Esophagus squamous epithelium (tissue), 5 donors: Measurements from ENCODE around the gene COX5A. TPM values are rescaled to one million over a fixed set of nuclear protein-coding genes. Genes with fewer than 3 reads are reported as not detected.
A peak's percentile ranks its signal among the peaks of the same experiment; 100 is the strongest.
"Not testable (repeated sequence)": the region's sequence is repeated elsewhere in the genome, so short reads cannot be mapped to it uniquely, and the experiment has no call there.

Source experiments
- DNase-seq: peaks from one replicate; lab custom pipeline; 2025; lab: John Stamatoyannopoulos, UW
- H3K27ac ChIP-seq, 4 donors: fragments of 200-600 bp; sonication (generic); one replicate each; pipeline ENCODE4 v1.5.1; 2016 to 2019; ENCODE audit warnings: mild to moderate bottlenecking in 1 of 4
- H3K27me3 ChIP-seq, 4 donors: fragments of 200-600 bp; sonication (generic); 1 replicate in 3 of 4; 2 replicates in 1 of 4; pipeline versions ENCODE4 v1.5.1 to v1.6.0; 2017 to 2021; ENCODE audit warnings: antibody characterized with exemption in 1 of 4
- H3K36me3 ChIP-seq, 3 donors: fragments of 200-600 bp; sonication (generic); one replicate each; pipeline ENCODE4 v1.5.1; 2016 to 2019
- H3K4me1 ChIP-seq, 3 donors: fragments of 200-600 bp; sonication (generic); one replicate each; pipeline ENCODE4 v1.5.1; 2017 to 2019
- H3K4me3 ChIP-seq, 4 donors: fragments of 200-600 bp; sonication (generic); 1 replicate in 3 of 4; 2 replicates in 1 of 4; pipeline ENCODE4 v1.5.1; 2016 to 2019; ENCODE audit warnings: mild to moderate bottlenecking in 2 of 4, moderate library complexity in 1 of 4
- H3K9me3 ChIP-seq, 3 donors: fragments of 200-600 bp; sonication (generic); one replicate each; pipeline ENCODE4 v1.5.1; 2016 to 2019
- POLR2A ChIP-seq, 4 donors: fragments of 450-650 bp; IDR thresholded peaks; one replicate each; pipeline ENCODE4 v1.6.1; 2017; ENCODE audit warnings: antibody characterized with exemption in 4 of 4, mild to moderate bottlenecking in 4 of 4, moderate library complexity in 3 of 4
- WGBS, 2 donors: methylation state at CpG; one replicate each; pipeline ENCODE4 v1.1.5; 2018; 5-methylcytosine and 5-hydroxymethylcytosine counted together
- intact Hi-C: fragments of 100-400 bp; cut with DNase I; formaldehyde crosslinking; loops from one replicate; pipeline ENCODE4 v1.15.0; 2022
- total RNA-seq, 4 donors: library from RNA; depleted of rRNA; stranded (reverse); fragments of >200 nt; gene quantifications; one replicate each; pipeline ENCODE4 v1.1.0, GENCODE V29; 2016
- TF ChIP-seq, protein P1 (sequence below), 6 experiments: fragments of 450-650 bp in 4 of 6; fragments of 200-600 bp in 2 of 6; sonication (generic) in 2 of 6; IDR thresholded peaks; one replicate each; pipeline ENCODE4 v1.5.1; 2016 to 2019; ENCODE audit warnings: antibody characterized with exemption in 6 of 6, mild to moderate bottlenecking in 4 of 6, moderate library complexity in 4 of 6
- donor health status: DM: yes; HTN: yes; CAD: no.

The COX5A gene
- total RNA-seq, 4 donors from 2014 or later: 110 to 197 (median 172) TPM

DNA sequence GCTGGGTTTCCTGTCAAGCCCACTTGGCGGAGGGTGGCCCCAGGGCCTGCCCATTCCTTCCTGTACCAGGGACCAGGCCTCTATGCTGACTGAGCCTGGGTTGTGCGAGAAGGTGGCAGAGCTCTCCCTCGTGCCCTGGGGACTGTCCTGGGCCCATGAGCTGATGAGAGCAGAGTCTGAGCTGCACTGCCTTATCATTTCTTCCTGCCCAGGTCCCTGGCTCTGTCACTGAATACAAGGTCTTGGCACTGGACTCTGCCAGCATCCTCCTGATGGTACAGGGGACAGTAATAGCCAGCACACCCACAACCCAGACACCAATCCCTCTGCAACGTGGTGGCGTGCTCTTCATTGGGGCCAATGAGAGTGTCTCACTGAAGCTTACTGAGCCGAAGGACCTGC, 40.6 kb downstream of the COX5A start:
- TF ChIP-seq POLR2A (IDR thresholded peaks at IDR 0.05): no peak
- TF ChIP-seq, protein P1, sequence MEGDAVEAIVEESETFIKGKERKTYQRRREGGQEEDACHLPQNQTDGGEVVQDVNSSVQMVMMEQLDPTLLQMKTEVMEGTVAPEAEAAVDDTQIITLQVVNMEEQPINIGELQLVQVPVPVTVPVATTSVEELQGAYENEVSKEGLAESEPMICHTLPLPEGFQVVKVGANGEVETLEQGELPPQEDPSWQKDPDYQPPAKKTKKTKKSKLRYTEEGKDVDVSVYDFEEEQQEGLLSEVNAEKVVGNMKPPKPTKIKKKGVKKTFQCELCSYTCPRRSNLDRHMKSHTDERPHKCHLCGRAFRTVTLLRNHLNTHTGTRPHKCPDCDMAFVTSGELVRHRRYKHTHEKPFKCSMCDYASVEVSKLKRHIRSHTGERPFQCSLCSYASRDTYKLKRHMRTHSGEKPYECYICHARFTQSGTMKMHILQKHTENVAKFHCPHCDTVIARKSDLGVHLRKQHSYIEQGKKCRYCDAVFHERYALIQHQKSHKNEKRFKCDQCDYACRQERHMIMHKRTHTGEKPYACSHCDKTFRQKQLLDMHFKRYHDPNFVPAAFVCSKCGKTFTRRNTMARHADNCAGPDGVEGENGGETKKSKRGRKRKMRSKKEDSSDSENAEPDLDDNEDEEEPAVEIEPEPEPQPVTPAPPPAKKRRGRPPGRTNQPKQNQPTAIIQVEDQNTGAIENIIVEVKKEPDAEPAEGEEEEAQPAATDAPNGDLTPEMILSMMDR (IDR thresholded peaks at IDR 0.05): no peak
- DNase-seq: no peak
- Histone ChIP-seq H3K4me1 (peaks cover 9 to 44% (median 14%) of the 10 kb centered on the region in 3 donors), H3K9me3 (no peaks in the 10 kb centered on the region), H3K4me3 (no peak overlapping the region), H3K27ac (no peak overlapping the region), H3K27me3 (no peaks in the 10 kb centered on the region), H3K36me3 (peaks cover 16 to 90% (median 24%) of the 10 kb centered on the region in 3 donors)
- 56 to 82% methylated on average over 3 of the region's 6 CpGs for WGBS, 2 donors
- intact Hi-C loops: no loop called here

DNA sequence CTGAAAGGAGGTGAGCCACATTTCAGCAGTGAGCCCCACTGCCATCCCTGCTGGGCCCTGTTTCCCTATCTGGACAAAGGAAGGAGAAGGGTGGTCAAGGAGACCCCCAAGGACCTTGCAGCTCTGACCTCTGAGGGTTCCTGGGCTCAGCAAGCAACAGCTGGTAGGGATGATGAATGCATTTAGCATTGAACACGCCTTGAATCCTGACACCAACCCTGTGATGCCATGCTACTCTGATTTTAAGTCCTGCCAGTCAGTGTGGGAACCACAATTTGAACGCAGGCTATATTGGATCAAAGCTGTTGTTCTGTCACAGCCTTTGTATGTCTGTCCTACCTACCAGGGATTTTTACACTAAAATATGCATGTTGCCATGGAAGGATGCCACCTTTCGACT, 41.6 kb downstream of the COX5A start:
- no peak overlapping the region for H3K4me3 ChIP-seq
- H3K27me3 ChIP-seq: no peaks in the 10 kb centered on the region
- H3K9me3 ChIP-seq: no peaks in the 10 kb centered on the region
- H3K4me1 ChIP-seq: peaks cover 3 to 44% (median 8%) of the 10 kb centered on the region in 3 donors
- TF ChIP-seq POLR2A (IDR thresholded peaks at IDR 0.05): no peak
- TF ChIP-seq, protein P1 (IDR thresholded peaks at IDR 0.05): no peak
- H3K27ac ChIP-seq: peak overlapping the region in 1 of 4 donors; percentile 16
- H3K36me3 ChIP-seq: peaks cover 12 to 90% (median 24%) of the 10 kb centered on the region in 3 donors
- WGBS, 2 donors: 70 to 88% methylated on average over 3 of the region's 3 CpGs
- intact Hi-C loops: no loop called here
- no peak for DNase-seq

DNA sequence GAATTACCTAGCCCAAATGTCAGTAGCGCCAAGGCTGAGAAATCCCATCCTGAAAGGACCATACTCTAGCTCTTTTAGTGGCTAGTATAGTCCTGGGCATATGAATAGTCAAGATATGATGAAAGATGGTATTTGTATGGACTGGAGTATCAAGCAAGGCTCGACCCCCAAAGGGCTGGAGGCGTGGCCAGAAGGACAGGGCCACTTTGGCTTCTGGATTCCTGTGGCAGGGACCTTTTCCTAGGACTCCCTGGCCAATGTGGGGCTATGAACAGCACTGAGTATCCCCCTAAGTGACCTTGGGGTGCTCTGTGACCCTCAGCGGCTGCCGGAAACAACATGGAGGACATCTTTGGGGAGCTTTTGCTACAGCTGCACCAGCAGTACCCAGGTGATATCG, 42.0 kb downstream of the COX5A start:
- Histone ChIP-seq H3K27ac (peak overlapping the region in 1 of 4 donors; percentile 16), H3K4me1 (peaks cover 5 to 44% (median 10%) of the 10 kb centered on the region in 3 donors), H3K27me3 (no peaks in the 10 kb centered on the region), H3K4me3 (no peak overlapping the region), H3K36me3 (peaks cover 8 to 88% (median 23%) of the 10 kb centered on the region in 3 donors), H3K9me3 (no peaks in the 10 kb centered on the region)
- TF ChIP-seq, protein P1 (IDR thresholded peaks at IDR 0.05): no peak
- no peak for TF ChIP-seq POLR2A (IDR thresholded peaks at IDR 0.05)
- WGBS, 2 donors: 87 to 97% methylated on average over 4 to 5 of the region's 6 CpGs
- intact Hi-C loops: no loop called here
- no peak for DNase-seq

DNA sequence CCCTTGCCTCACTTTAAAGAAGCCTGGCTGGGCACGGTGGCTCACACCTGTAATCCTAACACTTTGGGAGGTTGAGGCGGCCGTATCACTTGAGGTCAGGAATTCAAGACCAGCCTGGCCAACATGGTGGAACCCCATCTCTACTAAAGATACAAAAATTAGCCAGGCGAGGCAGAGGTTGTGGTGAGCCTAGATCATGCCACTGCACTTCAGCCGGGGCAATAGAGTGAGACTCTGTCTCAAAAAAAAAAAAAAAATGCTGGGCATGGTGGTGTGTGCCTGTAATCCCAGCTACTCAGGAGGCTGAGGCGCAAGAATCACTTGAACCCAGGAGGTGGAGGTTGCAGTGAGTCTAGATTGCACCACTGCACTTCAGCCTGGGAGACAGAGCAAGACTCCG, 43.5 kb downstream of the COX5A start:
- 95 to 100% methylated on average over 2 to 4 of the region's 7 CpGs for WGBS, 2 donors
- Histone ChIP-seq H3K4me1 (peaks cover 14 to 55% (median 16%) of the 10 kb centered on the region in 3 donors), H3K27ac (peak overlapping the region in 2 of 4 donors; percentile 65 to 91), H3K36me3 (peaks cover 0 to 73% (median 9%) of the 10 kb centered on the region in 3 donors)
- H3K27me3 ChIP-seq, DNase-seq, H3K9me3 ChIP-seq, intact Hi-C loops, H3K4me3 ChIP-seq: not testable (repeated sequence)

DNA sequence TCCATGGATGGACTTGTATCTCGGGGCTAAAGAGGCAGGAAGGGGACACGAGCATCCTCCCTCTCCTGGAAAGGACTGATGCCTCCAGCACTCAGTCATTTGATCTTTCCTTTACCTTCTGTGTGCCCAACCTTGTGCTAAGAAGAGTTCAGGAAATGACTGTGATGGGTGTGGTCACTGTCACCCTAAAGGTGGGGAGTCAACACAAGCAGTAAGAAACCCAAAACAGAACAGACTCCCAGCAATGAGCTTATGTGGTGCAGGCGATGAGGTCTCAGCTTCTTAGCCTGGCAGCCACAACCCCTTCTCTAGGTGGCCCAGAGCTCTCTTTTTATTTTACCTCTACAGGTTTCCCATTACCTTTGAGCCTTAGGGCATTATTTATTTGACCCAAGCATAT, 44.2 kb downstream of the COX5A start:
- Histone ChIP-seq H3K36me3 (peaks cover 0 to 66% (median 3%) of the 10 kb centered on the region in 3 donors), H3K4me1 (peaks cover 16 to 62% (median 21%) of the 10 kb centered on the region in 3 donors), H3K4me3 (no peak overlapping the region), H3K27ac (peak overlapping the region; percentile 30 to 91 (median 48)), H3K27me3 (no peaks in the 10 kb centered on the region), H3K9me3 (no peaks in the 10 kb centered on the region)
- no peak for DNase-seq
- 54 to 84% methylated on average over 2 of the region's 3 CpGs for WGBS, 2 donors
- TF ChIP-seq, protein P1 (IDR thresholded peaks at IDR 0.05): no peak
- peak in 1 of 4 donors; percentile 13 for TF ChIP-seq POLR2A (IDR thresholded peaks at IDR 0.05)
- intact Hi-C loops: no loop called here
